Body of pancreas (tissue), 4 donors: ENCODE results near the gene KCTD15. TPM values are rescaled to one million over a fixed set of nuclear protein-coding genes. Genes with fewer than 3 reads are reported as not detected.
A peak's percentile ranks its signal among the peaks of the same experiment; 100 is the strongest.

ENCODE experiments used
- ATAC-seq: fragments of 150-250 bp; one replicate; pipeline ENCODE4 v1.9.1; 2016
- DNase-seq, 4 donors: peaks; one replicate each; pipeline ENCODE4 v3.0.0-alpha.2; 2019
- H3K27ac ChIP-seq, 4 donors: fragments of 200-600 bp; sonication (generic); 1 replicate in 3 of 4; 2 replicates in 1 of 4; pipeline versions ENCODE4 v1.5.1 to v1.6.1; 2016 to 2019; ENCODE audit warnings: mild to moderate bottlenecking in 1 of 4, mixed read lengths in 1 of 4, moderate library complexity in 1 of 4
- H3K27me3 ChIP-seq, 2 donors: fragments of 200-600 bp; sonication (generic); one replicate each; pipeline ENCODE4 v1.6.0; 2016; ENCODE audit warnings: mild to moderate bottlenecking in 1 of 2
- H3K36me3 ChIP-seq, 2 donors: fragments of 200-600 bp; sonication (generic); replicated peaks in 1 of 2; 2 replicates each; pipeline ENCODE4 v1.5.1; 2016; ENCODE audit warnings: low read depth in 2 of 2; ENCODE audit not compliant: insufficient read depth in 1 of 2
- H3K4me1 ChIP-seq: fragments of 200-600 bp; sonication (generic); one replicate; pipeline ENCODE4 v1.6.0; 2016
- H3K4me3 ChIP-seq, 2 donors: fragments of 200-600 bp; sonication (generic); 1 replicate in 1 of 2; 2 replicates in 1 of 2; pipeline ENCODE4 v1.5.1; 2016 to 2019
- H3K9me3 ChIP-seq, 3 donors: fragments of 200-600 bp; sonication (generic); 1 replicate in 2 of 3; 2 replicates in 1 of 3; pipeline ENCODE4 v1.5.1; 2016
- POLR2A ChIP-seq, 3 donors: fragments of 450-650 bp; IDR thresholded peaks; one replicate each; pipeline ENCODE4 v1.6.1; 2016; ENCODE audit warnings: antibody characterized with exemption in 3 of 3, mild to moderate bottlenecking in 2 of 3
- WGBS, 2 donors: methylation state at CpG; one replicate each; pipeline ENCODE4 v1.1.5; 2017; 5-methylcytosine and 5-hydroxymethylcytosine counted together
- intact Hi-C: fragments of 100-400 bp; cut with DNase I; formaldehyde crosslinking; loops from one replicate; pipeline ENCODE4 v1.15.1; 2023
- total RNA-seq, 2 donors: library from RNA; depleted of rRNA; stranded (reverse); fragments of >200 nt; gene quantifications; one replicate each; pipeline ENCODE4 v1.1.0, GENCODE V29; 2016
- TF ChIP-seq, protein P1 (sequence below), 7 experiments: fragments of 450-650 bp in 4 of 7; fragments of 200-600 bp in 3 of 7; sonication (generic) in 3 of 7; IDR thresholded peaks; one replicate each; pipeline ENCODE4 v1.5.1; 2016 to 2019; ENCODE audit warnings: antibody characterized with exemption in 7 of 7

The KCTD15 gene
- total RNA-seq, 2 donors from 2014 or later: 31.6 to 52.1 TPM

DNA sequence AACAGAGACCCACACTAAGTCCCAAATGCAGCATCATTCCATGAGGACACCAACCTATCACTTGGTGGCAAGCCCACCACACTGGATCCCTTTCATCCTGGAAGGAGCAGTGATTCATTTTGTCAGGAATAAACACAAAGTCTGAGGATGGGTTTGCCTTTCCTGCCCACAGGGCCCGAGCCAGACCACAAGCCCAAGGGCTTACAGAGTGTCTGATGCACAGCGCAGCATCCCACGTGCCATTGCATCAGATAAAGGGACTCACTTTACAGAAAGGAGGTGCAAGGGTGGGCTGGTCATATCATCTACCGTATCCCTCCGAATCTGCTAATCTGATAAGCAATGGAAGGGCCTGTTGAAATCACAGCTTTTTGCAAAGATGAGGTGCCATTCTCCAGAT is 12.2 kb upstream of the KCTD15 start:
- no peaks in the 10 kb centered on the region for H3K9me3 ChIP-seq
- H3K27ac ChIP-seq: no peak overlapping the region
- H3K27me3 ChIP-seq: peaks cover 0 to 5% of the 10 kb centered on the region in 2 donors
- intact Hi-C loops: loop anchor here (5.0 kb wide), 1 partner anchor 218 kb away; no protein-coding TSS in a partner anchor
- no peak overlapping the region for H3K4me3 ChIP-seq
- TF ChIP-seq, protein P1, sequence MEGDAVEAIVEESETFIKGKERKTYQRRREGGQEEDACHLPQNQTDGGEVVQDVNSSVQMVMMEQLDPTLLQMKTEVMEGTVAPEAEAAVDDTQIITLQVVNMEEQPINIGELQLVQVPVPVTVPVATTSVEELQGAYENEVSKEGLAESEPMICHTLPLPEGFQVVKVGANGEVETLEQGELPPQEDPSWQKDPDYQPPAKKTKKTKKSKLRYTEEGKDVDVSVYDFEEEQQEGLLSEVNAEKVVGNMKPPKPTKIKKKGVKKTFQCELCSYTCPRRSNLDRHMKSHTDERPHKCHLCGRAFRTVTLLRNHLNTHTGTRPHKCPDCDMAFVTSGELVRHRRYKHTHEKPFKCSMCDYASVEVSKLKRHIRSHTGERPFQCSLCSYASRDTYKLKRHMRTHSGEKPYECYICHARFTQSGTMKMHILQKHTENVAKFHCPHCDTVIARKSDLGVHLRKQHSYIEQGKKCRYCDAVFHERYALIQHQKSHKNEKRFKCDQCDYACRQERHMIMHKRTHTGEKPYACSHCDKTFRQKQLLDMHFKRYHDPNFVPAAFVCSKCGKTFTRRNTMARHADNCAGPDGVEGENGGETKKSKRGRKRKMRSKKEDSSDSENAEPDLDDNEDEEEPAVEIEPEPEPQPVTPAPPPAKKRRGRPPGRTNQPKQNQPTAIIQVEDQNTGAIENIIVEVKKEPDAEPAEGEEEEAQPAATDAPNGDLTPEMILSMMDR (IDR thresholded peaks at IDR 0.05): no peak
- no peak for TF ChIP-seq POLR2A (IDR thresholded peaks at IDR 0.05)
- WGBS, 2 donors: 82 to 83% methylated on average over 3 to 5 of the region's 5 CpGs
- ATAC-seq (no peak), DNase-seq (no peak)
- no peaks in the 10 kb centered on the region for H3K36me3 ChIP-seq
- no peaks in the 10 kb centered on the region for H3K4me1 ChIP-seq

- Histone ChIP-seq H3K9me3 (no peaks in the 10 kb centered on the region), H3K27me3 (no peaks in the 10 kb centered on the region), H3K4me3 (no peak overlapping the region), H3K4me1 (no peaks in the 10 kb centered on the region), H3K27ac (no peak overlapping the region), H3K36me3 (no peaks in the 10 kb centered on the region)
- intact Hi-C loops: no loop called here
- no peak for TF ChIP-seq POLR2A (IDR thresholded peaks at IDR 0.05)
- TF ChIP-seq, protein P1 (IDR thresholded peaks at IDR 0.05): no peak
- ATAC-seq: no peak
- WGBS, 2 donors: 62 to 64% methylated on average over 6 of the region's 6 CpGs
- no peak for DNase-seq
Measured at GRCh38 chr19:33785795-33786194, 10.9 kb upstream of the KCTD15 start.

- H3K27me3 ChIP-seq: no peaks in the 10 kb centered on the region
- H3K27ac ChIP-seq: no peak overlapping the region
- TF ChIP-seq POLR2A (IDR thresholded peaks at IDR 0.05): no peak
- TF ChIP-seq, protein P1 (IDR thresholded peaks at IDR 0.05): no peak
- WGBS, 2 donors: 47 to 60% methylated on average over 4 of the region's 4 CpGs
- H3K4me3 ChIP-seq: no peak overlapping the region
- no peaks in the 10 kb centered on the region for H3K9me3 ChIP-seq
- H3K36me3 ChIP-seq: no peaks in the 10 kb centered on the region
- DNase-seq (no peak), ATAC-seq (no peak)
- intact Hi-C loops: no loop called here
- H3K4me1 ChIP-seq: no peaks in the 10 kb centered on the region
Measured at GRCh38 chr19:33788676-33789075, 8.0 kb upstream of the KCTD15 start.

DNA sequence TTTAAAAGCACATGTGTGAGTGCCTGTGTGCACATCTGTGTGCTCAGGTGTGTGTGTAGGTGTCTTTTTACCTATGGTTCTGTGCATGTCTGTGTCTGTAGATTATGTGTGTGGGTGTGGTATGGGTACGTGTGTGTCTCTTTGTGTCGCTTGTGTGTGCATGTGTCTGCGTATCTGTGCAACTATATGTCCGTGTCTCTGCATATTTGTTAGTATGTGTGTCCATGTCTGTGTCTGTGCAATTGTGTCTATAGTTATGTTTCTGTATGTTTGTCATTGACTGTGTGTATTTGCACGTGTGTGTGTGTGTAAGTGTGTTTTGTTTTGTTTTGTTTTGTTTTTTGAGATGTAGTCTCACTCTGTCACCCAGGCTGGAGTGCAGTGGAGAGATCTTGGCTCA is 7.3 kb upstream of the KCTD15 start:
- ATAC-seq (no peak), DNase-seq (no peak)
- Histone ChIP-seq H3K36me3 (no peaks in the 10 kb centered on the region), H3K4me1 (no peaks in the 10 kb centered on the region), H3K27ac (no peak overlapping the region), H3K27me3 (no peaks in the 10 kb centered on the region), H3K4me3 (no peak overlapping the region), H3K9me3 (no peaks in the 10 kb centered on the region)
- WGBS, 2 donors: 68 to 75% methylated on average over 5 of the region's 5 CpGs
- TF ChIP-seq, protein P1 (IDR thresholded peaks at IDR 0.05): no peak
- TF ChIP-seq POLR2A (IDR thresholded peaks at IDR 0.05): no peak
- intact Hi-C loops: no loop called here

- Histone ChIP-seq H3K4me1 (peaks cover 32% of the 10 kb centered on the region), H3K27ac (peak overlapping the region; percentile 87 to 94 (median 91)), H3K9me3 (no peaks in the 10 kb centered on the region), H3K4me3 (peak overlapping the region in 1 of 2 donors; percentile 70), H3K36me3 (no peaks in the 10 kb centered on the region), H3K27me3 (no peaks in the 10 kb centered on the region)
- ATAC-seq (no peak), DNase-seq (no peak)
- TF ChIP-seq, protein P1 (IDR thresholded peaks at IDR 0.05): no peak
- TF ChIP-seq POLR2A (IDR thresholded peaks at IDR 0.05): no peak
- intact Hi-C loops: no loop called here
- WGBS, 2 donors: 21 to 29% methylated on average over 25 to 32 of the region's 32 CpGs
Measured at GRCh38 chr19:33794683-33795369, 1.8 kb upstream of the KCTD15 start.
